ENCODE results near the gene FGD5. TPM values are rescaled to one million over a fixed set of nuclear protein-coding genes. Genes with fewer than 3 reads are reported as not detected.
"Not testable (repeated sequence)": the region's sequence is repeated elsewhere in the genome, so short reads cannot be mapped to it uniquely, and the experiment has no call there.

The FGD5 gene
- total RNA-seq, 3 donors from 2014 or later = 7.3 to 28.2 (median 18.7) TPM

- H3K9me3 ChIP-seq = no peaks in the 10 kb centered on the region
Measured at GRCh38 chr3:14806641-14807263, 12.0 kb upstream of the FGD5 start.

GRCh38 chr3:14808025-14808424, 10.7 kb upstream of the FGD5 start:
- no peaks in the 10 kb centered on the region for H3K4me1 ChIP-seq
- H3K4me3 ChIP-seq = no peak overlapping the region
- peaks cover 0 to 22% of the 10 kb centered on the region in 2 donors for H3K27me3 ChIP-seq
- no peaks in the 10 kb centered on the region for H3K9me3 ChIP-seq
- TF ChIP-seq POLR2AphosphoS5 (IDR thresholded peaks at IDR 0.05) (no peak), POLR2A (IDR thresholded peaks at IDR 0.05) (no peak), CTCF (IDR thresholded peaks at IDR 0.05) (no peak)
- H3K36me3 ChIP-seq = no peaks in the 10 kb centered on the region
- DNase-seq (ENCODE audit: low spot score in 2 of 2) = no peak
- no peak overlapping the region for H3K27ac ChIP-seq
- intact Hi-C loops (cut with DNase I; ENCODE audit: low total_unique reads) = loop anchor here (10.0 kb wide), 1 partner anchor 323 kb away; no protein-coding TSS in a partner anchor

More at GRCh38 chr3:14806641-14807263, 12.0 kb upstream of the FGD5 start:
- Histone ChIP-seq H3K27ac (no peak overlapping the region), H3K4me3 (no peak overlapping the region), H3K27me3 (peaks cover 0 to 22% of the 10 kb centered on the region in 2 donors), H3K4me1 (no peaks in the 10 kb centered on the region), H3K36me3 (no peaks in the 10 kb centered on the region)
- DNase-seq (ENCODE audit: low spot score in 2 of 2) = no peak
- intact Hi-C loops (cut with DNase I; ENCODE audit: low total_unique reads) = loop anchor here (10.0 kb wide), 1 partner anchor 322 kb away; no protein-coding TSS in a partner anchor
- TF ChIP-seq POLR2AphosphoS5 (IDR thresholded peaks at IDR 0.05) = no peak
- TF ChIP-seq POLR2A (IDR thresholded peaks at IDR 0.05) = no peak
- TF ChIP-seq CTCF (IDR thresholded peaks at IDR 0.05) = no peak

- Histone ChIP-seq H3K4me3 (no peak overlapping the region), H3K27me3 (peaks cover 0 to 22% of the 10 kb centered on the region in 2 donors), H3K9me3 (no peaks in the 10 kb centered on the region), H3K27ac (no peak overlapping the region), H3K4me1 (no peaks in the 10 kb centered on the region), H3K36me3 (no peaks in the 10 kb centered on the region)
- intact Hi-C loops (cut with DNase I; ENCODE audit: low total_unique reads) = loop anchor here (10.0 kb wide), 1 partner anchor 324 kb away; no protein-coding TSS in a partner anchor
- DNase-seq (ENCODE audit: low spot score in 2 of 2) = no peak
- no peak for TF ChIP-seq POLR2A (IDR thresholded peaks at IDR 0.05)
- TF ChIP-seq CTCF (IDR thresholded peaks at IDR 0.05) = no peak
- TF ChIP-seq POLR2AphosphoS5 (IDR thresholded peaks at IDR 0.05) = no peak
Measured at GRCh38 chr3:14808502-14809266, 10.1 kb upstream of the FGD5 start.

GRCh38 chr3:14809611-14810010, 9.2 kb upstream of the FGD5 start:
- H3K36me3 ChIP-seq; DNase-seq (ENCODE audit: low spot score in 2 of 2); H3K9me3 ChIP-seq; H3K27ac ChIP-seq; H3K4me1 ChIP-seq: not testable (repeated sequence)
- H3K4me3 ChIP-seq = peak overlapping the region; percentile 56 to 84 (median 76)
- intact Hi-C loops (cut with DNase I; ENCODE audit: low total_unique reads) = loop anchor here (10.0 kb wide), 1 partner anchor 325 kb away; no protein-coding TSS in a partner anchor
- H3K27me3 ChIP-seq = peaks cover 0 to 22% of the 10 kb centered on the region in 2 donors

- no peak for TF ChIP-seq CTCF (IDR thresholded peaks at IDR 0.05)
- TF ChIP-seq POLR2A (IDR thresholded peaks at IDR 0.05) = no peak
- no peak for TF ChIP-seq POLR2AphosphoS5 (IDR thresholded peaks at IDR 0.05)
- peaks cover 0 to 22% of the 10 kb centered on the region in 2 donors for H3K27me3 ChIP-seq
- peak overlapping the region in 1 of 2 donors; percentile 84 for H3K27ac ChIP-seq
- no peaks in the 10 kb centered on the region for H3K36me3 ChIP-seq
- DNase-seq (ENCODE audit: low spot score in 2 of 2) = no peak
- H3K4me1 ChIP-seq = no peaks in the 10 kb centered on the region
- intact Hi-C loops (cut with DNase I; ENCODE audit: low total_unique reads) = no loop called here
- no peaks in the 10 kb centered on the region for H3K9me3 ChIP-seq
- H3K4me3 ChIP-seq = peak overlapping the region; percentile 56 to 84 (median 76)
Measured at GRCh38 chr3:14810070-14810791, 8.5 kb upstream of the FGD5 start.
